ENCODE data around the gene PPP1R13B.

DNA sequence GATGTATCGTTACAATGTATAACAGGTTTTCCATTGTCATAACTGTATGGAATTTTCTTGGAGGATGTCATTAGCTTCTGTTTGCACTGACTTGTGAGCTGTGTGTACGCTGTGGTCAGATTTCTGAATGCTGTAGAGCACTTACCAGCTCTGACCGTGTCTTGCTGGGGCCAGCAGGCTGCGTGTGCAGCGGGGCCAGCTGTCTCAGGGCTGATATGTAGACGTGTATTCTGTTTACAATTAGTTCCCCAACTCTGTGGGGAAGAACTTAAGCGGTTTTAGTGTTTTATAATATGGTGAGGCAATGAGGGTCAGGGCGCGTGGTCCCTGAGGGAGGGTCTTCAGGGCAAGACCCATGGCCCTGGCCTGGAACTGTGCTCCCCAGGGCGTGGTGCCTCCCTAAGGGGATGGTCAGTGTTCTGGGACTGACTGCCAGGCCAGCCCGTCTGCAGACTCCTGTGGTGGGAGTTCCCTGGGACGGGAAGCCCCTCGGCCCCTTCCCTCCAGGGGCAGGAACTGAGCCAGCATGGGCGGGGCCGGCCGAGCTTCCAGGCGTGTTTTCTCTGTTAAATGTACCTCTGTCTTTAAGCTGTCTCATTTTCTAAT lies 150.8 kb downstream of the PPP1R13B start:
- TF ChIP-seq, protein P1, sequence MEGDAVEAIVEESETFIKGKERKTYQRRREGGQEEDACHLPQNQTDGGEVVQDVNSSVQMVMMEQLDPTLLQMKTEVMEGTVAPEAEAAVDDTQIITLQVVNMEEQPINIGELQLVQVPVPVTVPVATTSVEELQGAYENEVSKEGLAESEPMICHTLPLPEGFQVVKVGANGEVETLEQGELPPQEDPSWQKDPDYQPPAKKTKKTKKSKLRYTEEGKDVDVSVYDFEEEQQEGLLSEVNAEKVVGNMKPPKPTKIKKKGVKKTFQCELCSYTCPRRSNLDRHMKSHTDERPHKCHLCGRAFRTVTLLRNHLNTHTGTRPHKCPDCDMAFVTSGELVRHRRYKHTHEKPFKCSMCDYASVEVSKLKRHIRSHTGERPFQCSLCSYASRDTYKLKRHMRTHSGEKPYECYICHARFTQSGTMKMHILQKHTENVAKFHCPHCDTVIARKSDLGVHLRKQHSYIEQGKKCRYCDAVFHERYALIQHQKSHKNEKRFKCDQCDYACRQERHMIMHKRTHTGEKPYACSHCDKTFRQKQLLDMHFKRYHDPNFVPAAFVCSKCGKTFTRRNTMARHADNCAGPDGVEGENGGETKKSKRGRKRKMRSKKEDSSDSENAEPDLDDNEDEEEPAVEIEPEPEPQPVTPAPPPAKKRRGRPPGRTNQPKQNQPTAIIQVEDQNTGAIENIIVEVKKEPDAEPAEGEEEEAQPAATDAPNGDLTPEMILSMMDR (IDR thresholded peaks at IDR 0.05 in 4 of 5, conservative IDR thresholded peaks at IDR 0.05 in 1 of 5): no peak
- TF ChIP-seq POLR2A (IDR thresholded peaks at IDR 0.05): no peak
